T-helper 2 cell (primary cell): ENCODE results near the gene PDZD2.
"Not testable (repeated sequence)": the region's sequence is repeated elsewhere in the genome, so short reads cannot be mapped to it uniquely, and the experiment has no call there.

Source experiments
- DNase-seq, 5 experiments: peaks; one replicate each; pipeline versions ENCODE4 v3.0.0 to v3.0.0-alpha.2; 2012 to 2022

The PDZD2 gene

DNA sequence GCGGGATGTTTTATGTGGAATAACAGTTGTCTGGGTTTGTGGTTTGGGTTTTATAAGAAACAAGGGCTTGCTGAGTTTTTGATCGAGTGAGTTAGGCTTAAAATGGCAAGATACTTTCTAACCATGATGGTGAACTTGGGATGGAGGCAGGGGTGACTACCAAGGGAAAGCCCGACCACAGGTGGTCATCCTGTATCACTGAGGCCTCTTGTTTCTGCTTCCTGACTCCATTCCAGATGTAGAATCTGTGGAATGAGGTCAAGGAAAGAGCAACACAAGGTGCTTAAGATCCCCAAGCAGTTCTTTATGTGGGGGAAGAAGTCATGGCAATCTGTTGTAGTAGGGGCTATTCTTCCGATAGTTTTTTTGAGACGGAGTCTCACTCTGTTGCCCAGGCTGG is 412.9 kb downstream of the PDZD2 start:
- DNase-seq = no peak

DNA sequence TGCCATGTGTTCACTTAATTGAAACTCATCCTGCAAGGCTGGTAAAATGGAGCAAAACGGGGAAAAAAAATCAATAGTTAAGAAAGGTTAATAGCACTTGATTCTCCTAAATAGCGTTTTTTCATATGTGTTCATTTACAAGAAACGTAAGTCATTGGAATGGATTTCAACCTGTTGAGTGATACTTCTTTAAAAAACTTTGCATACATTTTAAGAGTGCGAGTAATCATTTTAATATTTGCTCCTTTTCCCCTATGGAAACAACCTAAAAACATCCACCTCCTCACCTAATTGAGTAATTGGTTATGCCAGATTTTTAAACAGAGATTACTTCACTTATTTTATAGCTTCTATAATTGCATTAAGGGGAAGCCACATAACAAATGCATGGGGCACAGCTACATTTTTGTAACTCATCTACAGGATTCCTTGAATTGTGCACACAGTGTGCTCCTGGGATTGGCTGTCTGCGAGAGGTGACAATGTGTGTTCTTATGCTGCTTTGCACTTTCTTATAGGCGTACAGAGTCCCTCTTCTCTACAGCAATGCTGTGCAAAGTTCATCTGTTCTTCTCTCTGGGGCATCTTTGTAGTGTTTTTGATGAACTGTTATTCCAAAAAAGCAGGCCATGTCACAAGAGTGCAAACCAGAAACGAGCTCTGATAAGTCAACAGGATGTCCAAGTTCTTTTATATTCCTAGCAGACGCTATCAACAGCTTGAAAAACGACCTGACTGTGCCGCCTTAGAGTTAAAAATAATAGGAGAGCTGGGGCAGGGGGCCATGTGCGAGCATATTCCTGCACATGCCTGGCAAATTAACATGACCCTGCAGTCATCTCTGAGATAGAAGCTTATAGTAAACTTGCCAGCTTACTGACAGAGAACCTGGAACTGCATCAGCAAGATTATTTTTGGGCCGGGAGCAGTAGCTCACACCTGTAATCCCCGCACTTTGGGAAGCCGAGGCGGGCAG is 417.2 kb downstream of the PDZD2 start:
- no peak for DNase-seq

DNA sequence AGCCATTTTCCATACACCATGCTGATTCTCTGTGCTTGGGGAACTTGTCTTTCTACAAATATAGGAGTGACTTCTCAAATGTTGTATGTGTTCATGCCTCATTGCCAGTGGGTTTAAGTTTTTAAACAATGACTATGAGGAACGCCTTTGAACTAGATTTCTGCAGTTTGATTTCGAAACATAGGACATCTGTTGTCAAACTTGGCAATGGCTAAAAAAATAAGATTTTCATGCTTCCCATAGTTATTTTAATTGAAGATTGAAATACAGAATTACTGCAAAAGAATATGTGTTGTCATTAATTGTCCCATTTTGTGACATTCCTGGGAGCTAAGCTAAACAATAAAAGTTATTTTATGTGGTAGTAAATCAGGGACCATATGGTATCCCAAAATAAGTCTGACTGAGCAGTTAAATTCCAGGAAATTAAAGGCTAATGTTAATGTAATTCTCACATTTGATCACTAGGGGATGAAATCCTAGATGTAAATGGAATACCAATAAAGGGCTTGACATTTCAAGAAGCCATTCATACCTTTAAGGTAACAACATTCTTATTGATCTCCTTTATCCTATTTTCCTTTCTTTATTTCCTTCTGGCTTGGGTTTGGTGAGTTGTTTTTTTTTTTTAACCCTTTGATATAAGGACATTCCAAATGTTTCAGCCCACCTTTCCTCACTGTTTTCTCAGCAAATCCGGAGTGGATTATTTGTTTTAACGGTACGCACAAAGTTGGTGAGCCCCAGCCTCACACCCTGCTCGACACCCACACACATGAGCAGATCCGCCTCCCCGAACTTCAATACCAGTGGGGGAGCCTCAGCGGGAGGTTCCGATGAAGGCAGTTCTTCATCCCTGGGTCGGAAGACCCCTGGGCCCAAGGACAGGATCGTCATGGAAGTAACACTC is 418.5 kb downstream of the PDZD2 start:
- DNase-seq = no peak

DNA sequence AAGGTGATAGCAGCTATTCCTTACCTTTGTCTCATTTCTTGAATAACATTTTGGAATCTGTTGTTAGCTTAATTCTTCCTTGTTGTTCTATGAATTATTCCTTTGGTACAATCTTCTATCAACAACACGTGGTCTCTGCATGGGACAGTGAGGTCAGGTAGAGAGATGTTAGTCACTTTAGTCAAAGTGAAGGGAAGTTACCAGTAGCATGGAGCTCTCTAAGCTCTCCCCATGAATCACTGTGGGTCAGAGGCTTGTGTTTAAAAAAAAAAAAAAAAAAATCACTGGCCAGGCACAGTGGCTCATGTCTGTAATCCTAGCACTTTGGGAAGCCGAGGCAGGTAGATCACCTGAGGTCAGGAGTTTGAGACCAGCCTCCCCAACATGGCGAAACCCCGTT is 419.2 kb downstream of the PDZD2 start:
- no peak for DNase-seq

DNA sequence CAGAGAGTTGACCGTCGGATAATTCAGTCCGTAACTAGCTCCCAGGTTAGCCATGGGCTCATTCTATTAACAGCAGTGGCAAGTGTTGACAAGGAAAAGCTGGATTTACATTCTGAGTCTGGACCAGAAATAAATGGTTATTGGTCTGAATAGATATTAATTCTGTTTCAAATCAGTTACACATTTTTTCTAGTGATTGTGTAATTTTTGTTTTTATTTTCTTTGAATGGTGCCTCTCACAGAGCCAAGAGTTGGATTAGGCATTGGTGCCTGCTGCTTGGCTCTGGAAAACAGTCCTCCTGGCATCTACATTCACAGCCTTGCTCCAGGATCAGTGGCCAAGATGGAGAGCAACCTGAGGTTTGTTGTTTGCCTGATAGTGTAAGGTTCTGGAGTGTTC is 420.1 kb downstream of the PDZD2 start:
- no peak for DNase-seq

DNA sequence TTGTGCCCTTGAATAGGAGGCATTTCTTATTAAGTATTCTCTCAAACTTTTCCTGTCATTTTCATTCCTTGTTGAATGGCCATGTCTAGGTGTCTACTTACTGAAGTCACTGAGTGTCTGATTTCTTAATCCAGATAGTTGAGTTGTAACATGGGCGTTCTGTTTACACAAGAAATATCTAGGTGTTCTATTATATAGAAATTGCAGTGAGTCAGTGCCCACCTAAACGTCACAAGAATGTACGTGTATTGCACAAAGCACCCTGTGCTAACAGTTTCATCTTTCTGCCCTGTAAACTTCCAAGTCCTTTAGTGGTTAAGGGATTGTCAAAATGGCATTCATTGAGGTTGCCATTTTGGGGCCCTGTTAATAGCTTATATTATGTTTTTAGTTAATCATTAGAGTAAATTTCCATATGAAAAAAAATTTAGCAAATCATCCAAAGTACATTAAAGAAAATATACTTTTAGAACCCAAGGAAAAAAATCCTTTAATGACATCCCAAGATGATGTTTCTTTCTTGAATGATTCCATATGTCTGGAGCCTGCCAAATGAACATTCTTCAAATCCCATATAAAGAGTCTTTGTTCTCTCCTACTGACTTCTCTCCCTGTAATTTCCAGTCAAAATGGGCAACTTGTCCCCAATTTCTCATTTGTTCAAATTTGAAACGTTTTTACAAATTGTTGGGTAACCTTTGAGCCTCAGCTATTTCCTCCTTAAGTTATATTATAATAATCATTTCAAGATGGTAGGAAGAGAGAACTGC is 421.0 kb downstream of the PDZD2 start:
- DNase-seq = no peak

DNA sequence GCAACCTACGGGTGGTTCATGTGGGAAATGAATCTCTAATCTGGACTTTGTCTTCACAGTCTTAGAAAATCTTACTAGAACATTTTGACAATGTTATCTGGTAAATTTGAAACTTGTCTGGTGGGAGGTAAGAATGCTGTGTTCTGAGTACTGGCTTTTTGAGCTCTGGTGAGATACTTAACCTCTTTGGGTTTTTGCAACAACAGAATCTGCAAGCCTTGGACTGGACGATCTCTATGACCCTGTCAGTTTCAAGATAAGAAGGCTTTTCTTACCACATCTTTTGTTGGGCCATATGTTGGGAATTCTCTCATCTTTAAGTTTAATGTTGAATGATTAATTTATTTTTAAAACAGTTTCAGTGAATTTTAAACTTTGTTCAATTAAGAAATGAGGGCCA is 422.3 kb downstream of the PDZD2 start:
- no peak for DNase-seq

DNA sequence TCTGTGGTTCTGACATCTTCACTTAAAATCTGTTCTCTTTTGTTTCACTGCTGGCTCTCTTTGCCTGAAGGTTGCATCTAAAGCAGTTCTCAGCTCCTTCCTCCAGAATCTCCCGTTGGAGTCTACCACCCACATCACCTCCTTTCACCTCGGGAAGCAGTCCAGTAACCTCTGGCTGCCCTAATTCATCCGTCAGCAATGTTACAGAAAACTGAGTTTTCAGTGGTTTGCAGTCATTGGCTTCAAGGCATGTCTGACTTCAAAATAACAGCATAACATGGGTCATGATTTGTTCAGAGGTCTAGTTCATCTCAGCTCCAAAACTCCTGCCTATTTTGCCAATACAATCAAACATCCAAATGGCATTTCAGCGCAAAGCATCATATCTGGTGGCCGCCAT is 427.5 kb downstream of the PDZD2 start:
- DNase-seq = no peak

DNA sequence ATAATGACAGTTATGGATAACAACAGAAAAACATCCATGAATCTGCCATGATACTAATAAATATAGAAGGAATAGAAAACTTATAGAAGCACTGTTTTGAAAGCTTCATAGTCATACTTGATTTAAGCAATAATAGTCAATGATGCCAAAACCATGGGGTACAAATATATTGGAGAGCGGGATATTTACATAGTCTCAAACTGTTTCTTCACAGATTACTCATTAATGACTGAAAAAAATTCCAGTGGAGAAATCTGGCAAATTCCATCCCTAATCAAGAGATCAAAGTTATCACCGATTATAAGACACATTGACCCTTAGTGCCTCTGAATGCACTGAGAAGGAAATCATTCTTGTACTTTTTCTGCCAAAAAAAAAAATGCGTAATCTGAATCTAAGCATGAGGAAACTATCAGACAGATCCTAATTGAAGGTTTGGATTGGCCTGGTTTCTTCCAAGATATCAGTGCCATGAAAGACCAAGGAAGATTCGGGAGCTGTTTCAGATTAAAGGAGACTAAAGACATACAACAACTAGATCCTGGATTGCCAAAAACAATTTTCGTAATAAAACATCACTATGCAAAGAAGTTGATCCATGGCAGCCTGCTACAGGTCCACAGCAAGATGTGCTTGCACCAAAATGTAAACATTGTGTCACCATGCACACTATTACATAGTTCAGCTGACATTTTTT is 429.0 kb downstream of the PDZD2 start:
- DNase-seq = no peak

DNA sequence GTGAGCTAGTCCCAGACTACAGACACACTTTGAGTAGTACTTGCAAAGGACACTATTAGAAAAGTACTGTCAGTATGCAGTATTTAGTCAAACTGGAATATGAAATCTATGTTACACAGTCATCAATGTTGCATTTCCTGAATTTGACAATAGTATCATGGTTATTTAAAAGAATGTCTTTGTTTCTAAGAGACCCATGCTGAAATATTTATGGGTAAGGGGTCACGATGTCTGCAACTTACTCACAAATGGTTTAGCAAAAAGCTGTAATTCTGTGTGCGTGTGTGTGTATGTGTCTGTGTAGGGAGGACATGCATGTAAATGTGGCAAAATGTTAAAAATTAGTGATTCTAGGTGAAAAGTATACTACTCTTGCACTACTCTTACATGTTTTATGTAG is 429.6 kb downstream of the PDZD2 start:
- DNase-seq = no peak

DNA sequence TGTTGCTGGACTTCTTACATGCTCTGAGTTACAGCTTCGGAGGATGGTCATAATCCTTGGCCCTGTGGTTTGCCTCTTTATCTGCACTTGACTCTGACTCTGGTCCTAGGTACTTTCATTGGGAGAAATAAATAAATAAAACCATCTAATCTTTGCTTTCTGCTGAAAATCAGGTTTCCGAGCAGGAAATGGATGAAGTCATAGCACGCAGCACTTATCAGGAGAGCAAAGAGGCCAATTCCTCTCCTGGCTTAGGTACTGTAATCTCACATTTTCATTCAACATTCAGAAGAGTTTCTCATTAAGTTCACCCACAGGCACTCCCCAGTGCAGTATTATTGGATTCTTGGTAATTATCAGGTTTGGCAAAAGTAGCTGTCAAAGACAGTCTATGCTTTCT is 430.5 kb downstream of the PDZD2 start:
- no peak for DNase-seq

DNA sequence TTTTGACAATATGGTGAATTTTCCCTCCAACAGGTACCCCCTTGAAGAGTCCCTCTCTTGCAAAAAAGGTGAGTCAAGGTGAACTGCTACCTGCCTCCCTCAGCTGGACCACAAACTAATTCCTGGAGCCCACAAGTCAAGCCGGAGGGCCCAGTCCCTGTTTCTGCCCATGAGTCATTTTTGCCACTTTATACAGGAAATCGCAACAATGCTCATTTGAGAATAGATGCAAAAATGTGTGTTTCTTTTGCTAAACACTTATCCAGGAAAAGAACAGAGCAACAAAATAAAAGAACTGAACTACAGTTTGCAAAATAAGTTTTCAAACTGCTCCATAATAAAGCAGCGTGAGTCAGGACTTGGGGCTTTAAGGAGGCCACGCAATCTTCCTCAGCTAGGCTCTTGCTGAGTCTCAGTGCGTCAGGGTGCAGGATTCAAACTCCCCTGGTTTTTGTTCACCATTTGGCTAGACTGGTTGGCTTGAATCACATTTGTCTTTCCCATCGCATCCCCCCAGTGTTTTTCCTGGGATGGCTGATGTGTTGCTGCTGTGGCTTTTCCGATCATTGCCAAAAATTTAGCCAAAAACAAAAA is 432.5 kb downstream of the PDZD2 start:
- no peak for DNase-seq

DNA sequence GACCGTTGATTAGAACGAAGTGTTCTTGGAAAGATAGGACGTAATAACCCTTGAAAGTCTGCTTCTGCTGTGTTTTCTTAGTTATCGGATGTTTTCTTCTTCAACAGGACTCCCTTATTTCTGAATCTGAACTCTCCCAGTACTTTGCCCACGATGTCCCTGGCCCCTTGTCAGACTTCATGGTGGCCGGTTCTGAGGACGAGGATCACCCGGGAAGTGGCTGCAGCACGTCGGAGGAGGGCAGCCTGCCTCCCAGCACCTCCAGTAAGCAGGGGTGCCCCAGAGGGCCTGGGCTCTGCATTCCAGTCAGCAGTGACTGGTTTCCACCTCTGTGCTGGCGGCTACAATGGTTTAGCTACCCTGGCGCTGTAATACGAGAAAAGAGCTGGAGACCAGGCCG is 433.1 kb downstream of the PDZD2 start:
- no peak for DNase-seq

DNA sequence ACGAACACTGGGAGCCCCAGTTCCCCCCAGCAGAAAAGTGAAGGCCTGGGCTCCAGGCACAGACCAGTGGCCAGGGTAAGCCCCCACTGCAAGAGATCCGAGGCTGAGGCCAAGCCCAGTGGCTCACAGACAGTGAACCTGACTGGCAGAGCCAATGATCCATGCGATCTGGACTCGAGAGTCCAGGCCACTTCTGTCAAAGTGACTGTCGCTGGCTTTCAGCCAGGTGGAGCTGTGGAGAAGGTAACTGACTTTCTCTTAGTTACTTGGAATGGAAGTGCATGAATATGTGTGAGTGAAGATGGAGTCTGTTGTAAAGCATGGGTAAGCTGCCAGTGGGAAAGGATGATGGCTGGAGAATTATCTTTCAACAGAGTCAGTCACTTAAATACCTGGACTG is 435.5 kb downstream of the PDZD2 start:
- DNase-seq = no peak

DNA sequence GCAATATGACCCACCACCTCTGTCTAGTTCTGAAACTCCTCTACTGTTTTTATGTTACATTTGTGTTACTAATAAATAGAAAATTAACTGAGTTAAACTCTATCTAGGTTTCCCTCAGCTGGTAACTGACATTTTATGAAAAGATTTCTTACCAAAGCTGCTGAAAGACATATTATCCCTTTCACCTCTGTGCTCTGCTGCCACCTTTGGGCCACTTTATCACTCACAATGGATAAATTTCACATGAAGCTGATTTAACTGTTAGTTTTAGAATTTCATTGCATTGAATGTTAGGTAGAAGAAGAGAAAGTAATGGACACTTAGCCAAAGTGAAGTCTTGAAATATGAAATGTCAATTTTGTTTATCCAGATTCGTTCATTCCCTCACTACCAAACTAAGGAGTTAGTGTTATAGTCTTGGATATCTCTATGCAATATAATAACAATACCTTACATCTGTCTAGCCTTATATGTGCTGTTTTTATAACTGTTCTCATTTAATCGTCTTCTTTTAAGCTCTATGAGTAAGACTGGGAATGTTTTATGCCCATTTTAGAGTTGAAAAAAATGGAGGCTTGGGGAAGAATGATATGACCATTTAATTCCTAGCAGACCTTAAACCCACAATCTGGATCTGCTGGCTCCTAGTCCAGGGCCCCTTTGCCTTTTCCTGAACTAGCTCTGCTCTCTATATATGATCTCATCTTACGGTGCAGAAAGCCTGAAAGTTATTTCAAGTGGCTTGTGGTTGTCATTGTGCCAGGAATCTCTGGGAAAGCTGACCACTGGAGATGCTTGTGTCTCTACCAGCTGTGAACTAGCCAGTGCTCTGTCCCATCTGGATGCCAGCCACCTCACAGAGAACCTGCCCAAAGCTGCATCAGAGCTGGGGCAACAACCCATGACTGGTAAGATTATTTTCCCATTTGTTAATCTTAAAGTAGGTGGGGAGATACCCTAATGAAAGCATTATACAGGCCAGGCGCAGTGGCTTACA is 438.1 kb downstream of the PDZD2 start:
- peak in 1 of 5 experiments; percentile 56 for DNase-seq

DNA sequence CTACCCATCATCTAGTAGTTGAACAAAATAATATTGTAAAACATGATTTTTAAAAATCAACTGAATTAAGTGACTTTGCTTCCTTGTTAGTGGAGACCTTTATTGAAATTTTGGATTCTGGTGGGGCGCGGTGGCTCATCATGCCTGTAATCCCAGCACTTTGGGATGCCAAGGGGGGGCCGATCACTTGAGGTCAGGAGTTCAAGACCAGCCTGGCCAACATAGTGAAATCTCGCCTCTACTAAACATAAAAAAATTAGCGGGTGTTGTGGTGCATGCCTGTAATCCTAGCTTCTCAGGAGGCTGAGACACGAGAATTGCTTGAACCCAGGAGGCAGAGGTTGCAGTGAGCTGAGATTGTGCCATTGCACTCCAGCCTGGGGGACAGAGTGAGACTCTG is 439.9 kb downstream of the PDZD2 start:
- not testable (repeated sequence) for DNase-seq

DNA sequence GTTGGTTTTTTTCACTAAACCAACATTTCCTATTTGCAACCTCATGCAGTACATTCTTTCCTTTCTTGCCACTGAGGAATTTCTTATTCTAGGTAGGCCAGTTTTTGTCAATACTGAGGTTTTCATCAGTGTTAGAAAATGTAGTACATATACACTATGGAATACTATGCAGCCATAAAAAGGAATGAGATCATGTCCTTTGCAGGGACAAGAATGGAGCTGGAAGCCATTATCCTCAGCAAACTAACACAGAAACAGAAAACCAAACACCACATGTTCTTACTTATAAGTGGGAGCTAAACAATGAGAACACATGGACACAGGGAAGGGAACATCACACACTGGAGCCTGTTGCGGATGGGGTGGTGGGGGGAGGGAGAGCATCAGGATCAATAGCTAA is 441.6 kb downstream of the PDZD2 start:
- not testable (repeated sequence) for DNase-seq

DNA sequence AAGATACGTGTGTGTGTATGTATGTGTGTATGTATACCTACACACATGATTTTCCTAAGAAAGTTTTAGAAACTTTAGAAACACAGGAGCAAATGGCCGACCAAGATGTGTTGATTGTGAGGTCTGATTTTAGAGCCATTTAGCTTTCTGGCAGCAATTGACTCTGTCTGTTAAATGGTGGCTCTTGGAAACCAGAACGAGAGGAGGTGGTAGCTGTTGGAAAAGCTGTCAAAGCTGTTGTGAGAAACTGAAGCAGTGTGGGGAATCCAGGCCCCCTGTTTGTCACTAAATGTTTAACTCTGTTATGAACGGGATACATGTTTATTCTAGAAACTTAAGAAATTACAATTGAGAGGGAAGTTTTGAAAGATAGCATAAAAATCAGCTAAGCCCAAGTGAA is 443.8 kb downstream of the PDZD2 start:
- DNase-seq = no peak

DNA sequence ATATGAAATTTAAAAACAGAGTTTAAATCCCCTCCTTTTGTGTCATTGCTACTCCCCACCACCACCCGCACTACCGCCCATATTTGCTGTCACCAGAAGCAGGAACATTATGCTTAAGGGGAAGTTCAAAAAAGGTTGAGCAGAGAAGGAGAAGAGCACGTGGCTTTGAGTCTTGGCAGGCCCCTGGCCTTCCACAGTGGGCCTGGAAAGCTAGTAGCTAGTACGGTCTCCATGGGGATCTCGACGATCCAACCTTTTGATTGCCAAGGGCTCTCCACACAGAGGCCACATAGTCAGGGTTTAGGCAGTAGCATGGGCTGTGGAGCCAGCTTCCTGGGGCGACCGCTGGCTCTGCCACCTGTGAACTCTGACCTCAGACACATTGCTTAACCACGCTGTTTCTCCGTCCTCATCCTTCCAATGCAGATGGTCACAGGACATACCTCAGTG is 445.1 kb downstream of the PDZD2 start:
- no peak for DNase-seq
